Cardiac fibroblast (primary cell): ENCODE measurements around the gene MMP27.

ENCODE experiments used
- DNase-seq, 2 donors: peaks; one replicate each; pipeline versions ENCODE4 v3.0.0 to v3.0.0-alpha.2; 2010; ENCODE audit warnings: low read depth in 2 of 2
- H3K4me3 ChIP-seq, 2 donors: replicated peaks in 1 of 2; 1 replicate in 1 of 2; 2 replicates in 1 of 2; pipeline ENCODE4 v1.5.1; 2011; ENCODE audit warnings: low read depth in 2 of 2, low read length in 2 of 2, mild to moderate bottlenecking in 2 of 2, moderate library complexity in 1 of 2
- TF ChIP-seq, protein P1 (sequence below): IDR thresholded peaks from one replicate; pipeline ENCODE4 v1.5.1; 2011; ENCODE audit warnings: low read depth, mild to moderate bottlenecking, low read length, inconsistent platforms

The MMP27 gene

GRCh38 chr11:102666331-102666957, 39.1 kb downstream of the MMP27 start:
- DNase-seq, result peak; percentile 65 to 71
- no peak overlapping the region for H3K4me3 ChIP-seq
- TF ChIP-seq, protein P1, sequence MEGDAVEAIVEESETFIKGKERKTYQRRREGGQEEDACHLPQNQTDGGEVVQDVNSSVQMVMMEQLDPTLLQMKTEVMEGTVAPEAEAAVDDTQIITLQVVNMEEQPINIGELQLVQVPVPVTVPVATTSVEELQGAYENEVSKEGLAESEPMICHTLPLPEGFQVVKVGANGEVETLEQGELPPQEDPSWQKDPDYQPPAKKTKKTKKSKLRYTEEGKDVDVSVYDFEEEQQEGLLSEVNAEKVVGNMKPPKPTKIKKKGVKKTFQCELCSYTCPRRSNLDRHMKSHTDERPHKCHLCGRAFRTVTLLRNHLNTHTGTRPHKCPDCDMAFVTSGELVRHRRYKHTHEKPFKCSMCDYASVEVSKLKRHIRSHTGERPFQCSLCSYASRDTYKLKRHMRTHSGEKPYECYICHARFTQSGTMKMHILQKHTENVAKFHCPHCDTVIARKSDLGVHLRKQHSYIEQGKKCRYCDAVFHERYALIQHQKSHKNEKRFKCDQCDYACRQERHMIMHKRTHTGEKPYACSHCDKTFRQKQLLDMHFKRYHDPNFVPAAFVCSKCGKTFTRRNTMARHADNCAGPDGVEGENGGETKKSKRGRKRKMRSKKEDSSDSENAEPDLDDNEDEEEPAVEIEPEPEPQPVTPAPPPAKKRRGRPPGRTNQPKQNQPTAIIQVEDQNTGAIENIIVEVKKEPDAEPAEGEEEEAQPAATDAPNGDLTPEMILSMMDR, result peak; percentile 86

- DNase-seq, result peak in 1 of 2 donors; percentile 22
- TF ChIP-seq, protein P1, result peak; percentile 64
- no peak overlapping the region for H3K4me3 ChIP-seq
Observed at GRCh38 chr11:102664001-102664752, 41.4 kb downstream of the MMP27 start.

DNA sequence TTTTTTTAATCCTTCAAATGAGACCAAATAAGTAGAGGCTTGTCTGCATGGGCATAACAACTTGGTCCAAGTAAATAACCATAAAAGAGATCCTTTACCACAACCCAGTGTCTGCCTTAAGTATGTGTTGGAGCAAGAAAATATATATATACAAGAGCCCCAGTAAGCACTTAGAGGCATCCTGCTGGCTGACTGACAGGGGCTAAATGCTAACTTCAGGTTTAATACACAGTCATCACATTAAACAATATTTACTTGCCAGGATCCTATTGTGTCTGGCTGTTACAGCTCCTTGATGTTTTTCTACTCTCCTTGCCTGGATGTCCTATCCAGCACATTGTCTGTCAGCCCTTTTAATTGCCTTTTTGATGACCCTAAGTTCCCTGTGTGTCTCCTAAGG, 43.0 kb downstream of the MMP27 start:
- TF ChIP-seq, protein P1, result no peak
- DNase-seq, result no peak
- H3K4me3 ChIP-seq, result no peak overlapping the region

DNA sequence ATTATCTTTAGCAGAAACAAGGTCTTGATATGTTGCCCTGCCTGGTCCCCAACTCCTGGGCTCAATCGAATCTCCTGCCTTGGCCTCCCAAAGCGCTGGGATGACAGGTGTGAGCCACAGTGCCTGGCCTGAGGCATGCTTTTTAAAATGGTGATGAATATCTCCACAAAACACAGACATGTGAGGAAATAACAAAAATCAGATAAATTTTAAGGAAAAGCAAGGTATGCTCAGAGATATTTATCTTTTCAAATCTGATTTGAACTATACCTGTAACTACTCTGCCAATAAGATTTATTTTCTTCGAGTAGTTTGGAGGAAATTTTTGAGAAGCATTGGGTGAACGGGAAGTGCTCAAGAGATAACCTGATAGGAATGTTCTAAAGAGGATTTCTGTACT, 44.5 kb downstream of the MMP27 start:
- no peak overlapping the region for H3K4me3 ChIP-seq
- TF ChIP-seq, protein P1, result no peak
- DNase-seq, result no peak

DNA sequence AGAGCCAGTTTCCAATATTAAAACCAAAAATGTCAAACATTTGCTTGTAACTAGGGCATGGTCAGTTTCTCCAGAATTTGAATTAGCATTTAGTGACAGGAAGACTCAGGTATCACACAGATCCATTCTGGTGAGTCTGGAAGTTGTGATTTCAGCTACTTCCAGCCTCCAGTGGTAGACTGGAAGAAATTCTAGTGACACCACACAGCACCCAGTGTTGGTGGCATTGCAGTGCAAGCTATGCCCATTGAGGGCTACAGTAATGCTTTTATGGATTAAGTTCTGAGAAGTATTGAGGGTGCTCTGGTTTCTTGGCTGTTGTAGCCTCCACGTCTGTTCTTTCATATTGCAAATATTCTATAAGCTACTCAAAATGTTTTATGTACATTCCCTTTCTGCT, 49.0 kb downstream of the MMP27 start:
- TF ChIP-seq, protein P1, result no peak
- DNase-seq, result no peak

GRCh38 chr11:102655547-102655946, 50.0 kb downstream of the MMP27 start:
- DNase-seq, result no peak

More for the DNA sequence above, 49.0 kb downstream of the MMP27 start:
- no peak overlapping the region for H3K4me3 ChIP-seq

More at GRCh38 chr11:102655547-102655946, 50.0 kb downstream of the MMP27 start:
- TF ChIP-seq, protein P1, result no peak
- H3K4me3 ChIP-seq, result no peak overlapping the region
